Measurements from ENCODE around the gene RGS1.

RGS1 gene

GRCh38 chr1:192615055-192615454 lies 39.5 kb downstream of the RGS1 start:
- no CpG with 5 or more reads among the region's 1 CpG for WGBS (ENCODE audit: insufficient coverage)
- ChIA-PET CTCF (interaction anchor here (2.0 to 2.7 kb wide), 2 partner anchors 13 to 138 kb away, joined by 8 to 9 read pairs; no protein-coding TSS in a partner anchor), POLR2A (no interaction called here)
- Histone ChIP-seq H3K4me3 (ENCODE audit: control insufficient read depth in 1 of 7, extremely low read depth in 1 of 7, insufficient read depth in 4 of 7, low read depth in 2 of 7, low read length in 6 of 7) (no peak overlapping the region), H3K27ac (ENCODE audit: insufficient read depth in 1 of 2, low read depth in 1 of 2, low read length in 2 of 2, poor library complexity in 1 of 2, severe bottlenecking in 2 of 2) (no peak overlapping the region), H3K4me1 (ENCODE audit: control extremely low read depth in 1 of 4, control insufficient read depth in 4 of 4, insufficient read depth in 4 of 4, low read length in 3 of 4) (peaks cover 0 to 8% (median 0%) of the 10 kb centered on the region in 4 experiments), H3K9me3 (ENCODE audit: control extremely low read depth in 1 of 5, control insufficient read depth in 4 of 5, insufficient read depth in 2 of 5, low read depth in 1 of 5, low read length in 4 of 5) (no peaks in the 10 kb centered on the region), H3K36me3 (ENCODE audit: control insufficient read depth in 4 of 4, insufficient read depth in 4 of 4, low read length in 3 of 4) (no peaks in the 10 kb centered on the region), H3K27me3 (replicated peaks in 2 of 5; ENCODE audit: control insufficient read depth in 4 of 5, insufficient read depth in 5 of 5, low read length in 4 of 5) (no peaks in the 10 kb centered on the region)
- DNase-seq = no peak

GRCh38 chr1:192620071-192620635 lies 44.6 kb downstream of the RGS1 start:
- Histone ChIP-seq H3K27ac (ENCODE audit: insufficient read depth in 1 of 2, low read depth in 1 of 2, low read length in 2 of 2, poor library complexity in 1 of 2, severe bottlenecking in 2 of 2) (no peak overlapping the region), H3K27me3 (replicated peaks in 2 of 5; ENCODE audit: control insufficient read depth in 4 of 5, insufficient read depth in 5 of 5, low read length in 4 of 5) (no peaks in the 10 kb centered on the region), H3K4me3 (ENCODE audit: control insufficient read depth in 1 of 7, extremely low read depth in 1 of 7, insufficient read depth in 4 of 7, low read depth in 2 of 7, low read length in 6 of 7) (no peak overlapping the region), H3K9me3 (ENCODE audit: control extremely low read depth in 1 of 5, control insufficient read depth in 4 of 5, insufficient read depth in 2 of 5, low read depth in 1 of 5, low read length in 4 of 5) (peaks cover 0 to 2% (median 0%) of the 10 kb centered on the region in 5 experiments), H3K4me1 (ENCODE audit: control extremely low read depth in 1 of 4, control insufficient read depth in 4 of 4, insufficient read depth in 4 of 4, low read length in 3 of 4) (no peaks in the 10 kb centered on the region), H3K36me3 (ENCODE audit: control insufficient read depth in 4 of 4, insufficient read depth in 4 of 4, low read length in 3 of 4) (no peaks in the 10 kb centered on the region)
- ChIA-PET CTCF (interaction anchor here (0.9 to 1.5 kb wide), 3 partner anchors 8 to 146 kb away, joined by 3 to 4 read pairs (median 3); no protein-coding TSS in a partner anchor), POLR2A (no interaction called here)
- DNase-seq = no peak

DNA sequence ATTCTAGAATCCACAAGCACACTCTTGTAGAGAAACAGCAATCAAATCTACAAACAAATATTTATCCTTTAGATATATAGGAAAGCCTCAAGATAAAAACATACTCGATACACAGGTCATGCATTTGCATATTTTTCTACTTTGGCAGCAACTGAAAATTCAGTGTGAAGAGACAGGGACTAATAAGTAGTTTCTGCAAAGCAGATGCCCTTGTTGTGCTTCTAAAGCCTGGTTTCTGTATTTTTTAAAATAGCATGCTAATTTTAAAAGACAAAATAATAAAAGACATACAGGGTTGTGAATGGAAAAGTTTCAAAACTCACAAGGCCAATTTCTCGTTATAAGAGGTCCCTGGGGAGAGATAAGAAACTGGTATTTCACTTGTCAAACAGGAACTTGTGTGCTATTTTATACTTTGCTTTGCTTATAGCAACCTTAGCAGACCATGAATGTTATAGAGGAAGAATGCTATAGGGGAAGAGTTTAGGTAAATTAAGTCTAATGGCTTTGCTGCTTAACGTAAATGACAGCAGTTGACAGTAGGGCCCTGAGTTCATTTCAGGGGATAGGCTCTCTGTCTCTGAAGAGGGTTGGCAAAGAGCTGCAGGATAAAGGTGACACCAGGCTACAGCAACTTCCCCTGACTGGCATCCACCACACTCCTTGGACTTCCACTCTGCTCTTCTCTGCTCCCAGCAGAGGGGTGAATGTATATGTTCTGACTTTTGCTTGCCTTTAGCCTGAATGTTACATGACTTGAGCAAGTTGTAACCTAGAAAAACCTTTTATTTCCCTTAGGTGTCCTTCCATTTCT lies 51.0 kb downstream of the RGS1 start:
- Histone ChIP-seq H3K4me1 (ENCODE audit: control extremely low read depth in 1 of 4, control insufficient read depth in 4 of 4, insufficient read depth in 4 of 4, low read length in 3 of 4) (no peaks in the 10 kb centered on the region), H3K9me3 (ENCODE audit: control extremely low read depth in 1 of 5, control insufficient read depth in 4 of 5, insufficient read depth in 2 of 5, low read depth in 1 of 5, low read length in 4 of 5) (peaks cover 0 to 4% (median 0%) of the 10 kb centered on the region in 5 experiments), H3K36me3 (ENCODE audit: control insufficient read depth in 4 of 4, insufficient read depth in 4 of 4, low read length in 3 of 4) (no peaks in the 10 kb centered on the region), H3K4me3 (ENCODE audit: control insufficient read depth in 1 of 7, extremely low read depth in 1 of 7, insufficient read depth in 4 of 7, low read depth in 2 of 7, low read length in 6 of 7) (peak overlapping the region in 1 of 7 experiments; percentile 1), H3K27ac (ENCODE audit: insufficient read depth in 1 of 2, low read depth in 1 of 2, low read length in 2 of 2, poor library complexity in 1 of 2, severe bottlenecking in 2 of 2) (no peak overlapping the region), H3K27me3 (replicated peaks in 2 of 5; ENCODE audit: control insufficient read depth in 4 of 5, insufficient read depth in 5 of 5, low read length in 4 of 5) (no peaks in the 10 kb centered on the region)
- 100% methylated on average over 1 of the region's 3 CpGs for WGBS (ENCODE audit: insufficient coverage)
- ChIA-PET CTCF (interaction anchor here (1.0 to 1.8 kb wide), 2 partner anchors 11 to 152 kb away, joined by 3 to 8 read pairs; no protein-coding TSS in a partner anchor), POLR2A (no interaction called here)
- no peak for DNase-seq

DNA sequence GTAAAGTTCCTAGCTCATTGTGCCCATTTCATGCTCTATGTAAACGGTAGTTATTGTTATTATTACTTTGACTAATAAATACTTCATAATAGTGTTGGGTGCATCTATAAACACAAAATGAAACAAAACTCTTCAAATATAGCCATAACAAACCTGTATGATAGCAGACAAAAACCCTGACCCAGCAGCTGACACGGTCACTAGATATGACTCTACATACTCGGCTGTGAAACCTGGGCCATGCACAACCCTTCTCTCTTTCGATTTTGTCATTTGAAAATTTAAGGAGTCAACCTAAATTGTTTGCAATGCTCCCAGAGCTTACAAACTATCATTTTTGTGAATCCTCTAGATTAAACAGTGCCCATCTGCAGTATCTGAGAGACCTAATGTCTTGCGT lies 52.3 kb downstream of the RGS1 start:
- DNase-seq = no peak
- CTCF ChIA-PET = interaction anchor here (1.2 to 2.4 kb wide), 4 partner anchors 12 to 177 kb away, joined by 3 to 10 read pairs (median 6); no protein-coding TSS in a partner anchor
- no peak overlapping the region for H3K4me3 ChIP-seq (ENCODE audit: control insufficient read depth in 1 of 7, extremely low read depth in 1 of 7, insufficient read depth in 4 of 7, low read depth in 2 of 7, low read length in 6 of 7)
- no peaks in the 10 kb centered on the region for H3K36me3 ChIP-seq (ENCODE audit: control insufficient read depth in 4 of 4, insufficient read depth in 4 of 4, low read length in 3 of 4)
- H3K4me1 ChIP-seq (ENCODE audit: control extremely low read depth in 1 of 4, control insufficient read depth in 4 of 4, insufficient read depth in 4 of 4, low read length in 3 of 4) = no peaks in the 10 kb centered on the region
- peaks cover 0 to 4% (median 0%) of the 10 kb centered on the region in 5 experiments for H3K9me3 ChIP-seq (ENCODE audit: control extremely low read depth in 1 of 5, control insufficient read depth in 4 of 5, insufficient read depth in 2 of 5, low read depth in 1 of 5, low read length in 4 of 5)
- H3K27me3 ChIP-seq (replicated peaks in 2 of 5; ENCODE audit: control insufficient read depth in 4 of 5, insufficient read depth in 5 of 5, low read length in 4 of 5) = no peaks in the 10 kb centered on the region
- 100% methylated on average over 3 of the region's 5 CpGs for WGBS (ENCODE audit: insufficient coverage)
- H3K27ac ChIP-seq (ENCODE audit: insufficient read depth in 1 of 2, low read depth in 1 of 2, low read length in 2 of 2, poor library complexity in 1 of 2, severe bottlenecking in 2 of 2) = no peak overlapping the region
- POLR2A ChIA-PET = no interaction called here

GRCh38 chr1:192628396-192629057 lies 53.0 kb downstream of the RGS1 start:
- ChIA-PET CTCF (interaction anchor here (0.8 to 2.4 kb wide), 5 partner anchors 9 to 177 kb away, joined by 3 to 10 read pairs (median 4); no protein-coding TSS in a partner anchor), POLR2A (no interaction called here)
- no peak overlapping the region for H3K4me3 ChIP-seq (ENCODE audit: control insufficient read depth in 1 of 7, extremely low read depth in 1 of 7, insufficient read depth in 4 of 7, low read depth in 2 of 7, low read length in 6 of 7)
- no peak for DNase-seq
- no peaks in the 10 kb centered on the region for H3K4me1 ChIP-seq (ENCODE audit: control extremely low read depth in 1 of 4, control insufficient read depth in 4 of 4, insufficient read depth in 4 of 4, low read length in 3 of 4)
- H3K36me3 ChIP-seq (ENCODE audit: control insufficient read depth in 4 of 4, insufficient read depth in 4 of 4, low read length in 3 of 4) = no peaks in the 10 kb centered on the region
- peaks cover 0 to 4% (median 0%) of the 10 kb centered on the region in 5 experiments for H3K9me3 ChIP-seq (ENCODE audit: control extremely low read depth in 1 of 5, control insufficient read depth in 4 of 5, insufficient read depth in 2 of 5, low read depth in 1 of 5, low read length in 4 of 5)
- 100% methylated on average over 1 of the region's 1 CpG for WGBS (ENCODE audit: insufficient coverage)
- H3K27me3 ChIP-seq (replicated peaks in 2 of 5; ENCODE audit: control insufficient read depth in 4 of 5, insufficient read depth in 5 of 5, low read length in 4 of 5) = no peaks in the 10 kb centered on the region
- H3K27ac ChIP-seq (ENCODE audit: insufficient read depth in 1 of 2, low read depth in 1 of 2, low read length in 2 of 2, poor library complexity in 1 of 2, severe bottlenecking in 2 of 2) = no peak overlapping the region

- CTCF ChIA-PET = interaction anchor here (2.4 kb wide), 1 partner anchor 18 kb away, joined by 10 read pairs; no protein-coding TSS in a partner anchor
- Histone ChIP-seq H3K27me3 (replicated peaks in 2 of 5; ENCODE audit: control insufficient read depth in 4 of 5, insufficient read depth in 5 of 5, low read length in 4 of 5) (no peaks in the 10 kb centered on the region), H3K27ac (ENCODE audit: insufficient read depth in 1 of 2, low read depth in 1 of 2, low read length in 2 of 2, poor library complexity in 1 of 2, severe bottlenecking in 2 of 2) (no peak overlapping the region), H3K36me3 (ENCODE audit: control insufficient read depth in 4 of 4, insufficient read depth in 4 of 4, low read length in 3 of 4) (no peaks in the 10 kb centered on the region), H3K4me3 (ENCODE audit: control insufficient read depth in 1 of 7, extremely low read depth in 1 of 7, insufficient read depth in 4 of 7, low read depth in 2 of 7, low read length in 6 of 7) (no peak overlapping the region), H3K9me3 (ENCODE audit: control extremely low read depth in 1 of 5, control insufficient read depth in 4 of 5, insufficient read depth in 2 of 5, low read depth in 1 of 5, low read length in 4 of 5) (peaks cover 0 to 4% (median 0%) of the 10 kb centered on the region in 5 experiments), H3K4me1 (ENCODE audit: control extremely low read depth in 1 of 4, control insufficient read depth in 4 of 4, insufficient read depth in 4 of 4, low read length in 3 of 4) (no peaks in the 10 kb centered on the region)
- POLR2A ChIA-PET = no interaction called here
- DNase-seq = no peak
- 88% methylated on average over 1 of the region's 3 CpGs for WGBS (ENCODE audit: insufficient coverage)
These were observed 54.0 kb downstream of the RGS1 start for GRCh38 chr1:192629612-192630011.
